SK-N-SH (cell line): ENCODE results near the gene MYLK3. TPM values are rescaled to one million over a fixed set of nuclear protein-coding genes. Genes with fewer than 3 reads are reported as not detected.

Source experiments
- CTCF ChIA-PET: fragments of 300-600, 350-600 bp; formaldehyde crosslinking; extraction: SDS; loops from one replicate; lab custom pipeline; 2021; lab: Yijun Ruan, JAX
- POLR2A ChIA-PET: fragments of 350-600 bp; sonication (Branson Sonifier 250); formaldehyde crosslinking; extraction: SDS; loops from one replicate; lab custom pipeline; 2020; ENCODE audit warnings: antibody characterized with exemption, inconsistent platforms; lab: Yijun Ruan, JAX
- DNase-seq: peaks from one replicate; pipeline ENCODE4 v3.0.0; 2012
- H2AFZ ChIP-seq: fragments of 200-600 bp; sonication (generic); 2 replicates; pipeline ENCODE4 v1.8.1; 2016; ENCODE audit warnings: antibody characterized with exemption, mild to moderate bottlenecking, low read depth
- H3F3A ChIP-seq: fragments of 200-600 bp; sonication (generic); replicated peaks from 2 replicates; pipeline ENCODE3; 2016; ENCODE audit warnings: antibody characterized with exemption, mild to moderate bottlenecking; ENCODE audit not compliant: insufficient read depth
- H3K27ac ChIP-seq, 2 experiments: fragments of 200-500 bp in 1 of 2; fragments of 200-600 bp in 1 of 2; sonication (Bioruptor generic) in 1 of 2; sonication (generic), shearing (Covaris generic) in 1 of 2; 2 replicates each; pipeline versions ENCODE4 v1.5.1 to v1.6.1; 2014 to 2016; ENCODE audit warnings: low read depth in 2 of 2, inconsistent platforms in 1 of 2, low read length in 1 of 2, mild to moderate bottlenecking in 1 of 2, mixed read lengths in 1 of 2
- H3K27me3 ChIP-seq: fragments of 200-600 bp; sonication (generic), shearing (Covaris generic); 2 replicates; pipeline ENCODE4 v1.6.1; 2016; ENCODE audit warnings: mixed run types; ENCODE audit not compliant: insufficient read depth
- H3K36me3 ChIP-seq, 2 experiments: fragments of 200-500 bp in 1 of 2; fragments of 200-600 bp in 1 of 2; sonication (Bioruptor generic) in 1 of 2; sonication (generic) in 1 of 2; replicated peaks in 1 of 2; 2 replicates each; pipeline versions ENCODE3 to v1.5.1; 2014 to 2016; ENCODE audit warnings: low read length in 1 of 2, mild to moderate bottlenecking in 1 of 2; ENCODE audit not compliant: insufficient read depth in 2 of 2, control insufficient read depth in 1 of 2
- H3K4me1 ChIP-seq, 2 experiments: fragments of 200-500 bp in 1 of 2; fragments of 200-600 bp in 1 of 2; sonication (Bioruptor generic) in 1 of 2; sonication (generic), shearing (Covaris generic) in 1 of 2; 2 replicates each; pipeline versions ENCODE4 v1.5.1 to v1.6.1; 2014 to 2016; ENCODE audit warnings: low read depth in 1 of 2, low read length in 1 of 2, mixed run types in 1 of 2; ENCODE audit not compliant: insufficient read depth in 2 of 2, control insufficient read depth in 1 of 2
- H3K4me2 ChIP-seq: fragments of 200-600 bp; sonication (generic), shearing (Covaris generic); 2 replicates; pipeline ENCODE4 v1.6.1; 2017; ENCODE audit warnings: mixed run types
- H3K4me3 ChIP-seq, 2 experiments: fragments of 200-500 bp in 1 of 2; fragments of 200-600 bp in 1 of 2; sonication (Bioruptor generic) in 1 of 2; sonication (generic), shearing (Covaris generic) in 1 of 2; 2 replicates each; pipeline versions ENCODE4 v1.5.1 to v1.8.1; 2014 to 2016; ENCODE audit warnings: low read depth in 2 of 2, inconsistent platforms in 1 of 2, low read length in 1 of 2, mild to moderate bottlenecking in 1 of 2, mixed read lengths in 1 of 2, moderate library complexity in 1 of 2
- H3K79me2 ChIP-seq: fragments of 200-600 bp; sonication (generic); 2 replicates; pipeline ENCODE4 v1.8.1; 2017; ENCODE audit warnings: mild to moderate bottlenecking; ENCODE audit not compliant: insufficient read depth
- H3K9ac ChIP-seq: fragments of 200-600 bp; sonication (generic); 2 replicates; pipeline ENCODE4 v1.6.1; 2017; ENCODE audit warnings: mixed run types
- H3K9me2 ChIP-seq: fragments of 200-600 bp; sonication (generic); 2 replicates; pipeline ENCODE4 v1.6.1; 2017; ENCODE audit warnings: mixed run types
- H3K9me3 ChIP-seq: fragments of 200-600 bp; sonication (generic); 2 replicates; pipeline ENCODE4 v1.6.1; 2017; ENCODE audit warnings: mixed run types, mild to moderate bottlenecking, moderate library complexity
- H4K20me1 ChIP-seq: fragments of 200-600 bp; sonication (generic); 2 replicates; pipeline ENCODE4 v1.6.1; 2017; ENCODE audit warnings: mild to moderate bottlenecking, mixed run types; ENCODE audit not compliant: insufficient read depth
- CHD2 ChIP-seq: fragments of 150-350 bp; IDR thresholded peaks from 2 replicates; pipeline ENCODE4 v1.6.1; 2018; ENCODE audit warnings: low read length; ENCODE audit not compliant: partially characterized antibody
- CTCF ChIP-seq: fragments of 200-600 bp; sonication (generic); IDR thresholded peaks from 2 replicates; pipeline ENCODE4 v1.6.1; 2017; ENCODE audit warnings: antibody characterized with exemption, mild to moderate bottlenecking, moderate library complexity
- FOSL2 ChIP-seq: IDR thresholded peaks from 2 replicates; pipeline ENCODE4 v1.4.0; 2012; ENCODE audit warnings: low read depth, mild to moderate bottlenecking, moderate library complexity, borderline replicate concordance
- FOXJ3 ChIP-seq: sonication (generic); formaldehyde crosslinking; IDR thresholded peaks from 2 replicates; pipeline ENCODE4 v1.5.1; 2020; ENCODE audit warnings: mild to moderate bottlenecking, missing genetic modification reagents
- GATA2 ChIP-seq: sonication (generic); formaldehyde crosslinking; IDR thresholded peaks from 2 replicates; pipeline ENCODE4 v1.5.0; 2020; ENCODE audit warnings: mild to moderate bottlenecking, missing genetic modification reagents
- MAX ChIP-seq: IDR thresholded peaks from 2 replicates; pipeline ENCODE4 v1.4.0; 2012; ENCODE audit warnings: low read depth
- PBX3 ChIP-seq: IDR thresholded peaks from 2 replicates; pipeline ENCODE4; 2012
- USF2 ChIP-seq: fragments of 150-350 bp; IDR thresholded peaks from 2 replicates; pipeline ENCODE4 v1.6.1; 2017; ENCODE audit warnings: antibody characterized with exemption, low read length, low read depth, borderline replicate concordance
- ZBTB33 ChIP-seq: IDR thresholded peaks from 2 replicates; pipeline ENCODE4 v1.4.0; 2012; ENCODE audit warnings: low read depth, borderline replicate concordance
- WGBS: methylation state at CpG from one replicate; pipeline ENCODE4 v1.1.6; 2017; ENCODE audit warnings: low lambda C conversion rate; 5-methylcytosine and 5-hydroxymethylcytosine counted together
- polyA plus RNA-seq, 3 experiments: library from polyadenylated mRNA; depleted of rRNA; stranded (reverse); fragments of >200 nt; gene quantifications; 2 replicates each; pipeline ENCODE4 v1.2.3, GENCODE V29; 2012

The MYLK3 gene
- polyA plus RNA-seq, 1 of the 3 experiments (the other 2 are of a cell fraction), result 0.05 TPM

GRCh38 chr16:46729326-46729995 lies 18.7 kb downstream of the MYLK3 start:
- Histone ChIP-seq H3K9me3 (0 out of 2 replicates have a peak, but pooled peaks cover 6% of the 10 kb centered on the region), H3K79me2 (no peaks in the 10 kb centered on the region), H3K36me3 (no peaks in the 10 kb centered on the region), H3K4me1 (peaks cover 0 to 2% of the 10 kb centered on the region in 2 experiments; a peak in 1 of 4 replicates), H3K9ac (no peak overlapping the region), H3F3A (no peaks in the 10 kb centered on the region), H3K4me2 (no peak overlapping the region), H3K9me2 (no peaks in the 10 kb centered on the region), H3K27ac (no peak overlapping the region), H3K4me3 (no peak overlapping the region), H4K20me1 (no peaks in the 10 kb centered on the region), H3K27me3 (no peaks in the 10 kb centered on the region), H2AFZ (no peak overlapping the region)
- POLR2A ChIA-PET, result no interaction called here
- CTCF ChIA-PET, result interaction anchor here (1.0 kb wide), 1 partner anchor 14 kb away, joined by 3 read pairs; no protein-coding TSS in a partner anchor
- TF ChIP-seq ZBTB33 (no peak), CTCF (no peak), GATA2 (CRISPR knock-in tag) (no peak), PBX3 (no peak)
- no peak for DNase-seq
- WGBS, result 82% methylated on average over 5 of the region's 7 CpGs

GRCh38 chr16:46728806-46729205 lies 19.3 kb downstream of the MYLK3 start:
- Histone ChIP-seq H2AFZ (no peak overlapping the region), H3K27me3 (no peaks in the 10 kb centered on the region), H3K9me3 (0 out of 2 replicates have a peak, but pooled peaks cover 6% of the 10 kb centered on the region), H3K27ac (no peak overlapping the region), H3F3A (no peaks in the 10 kb centered on the region), H3K36me3 (no peaks in the 10 kb centered on the region), H3K9me2 (no peaks in the 10 kb centered on the region), H3K79me2 (no peaks in the 10 kb centered on the region), H3K4me3 (no peak overlapping the region), H3K4me2 (no peak overlapping the region), H3K9ac (no peak overlapping the region), H4K20me1 (no peaks in the 10 kb centered on the region), H3K4me1 (peaks cover 0 to 2% of the 10 kb centered on the region in 2 experiments; a peak in 1 of 4 replicates)
- 78% methylated on average over 14 of the region's 14 CpGs for whole genome bisulfite sequencing
- DNase-seq, result no peak
- ChIA-PET POLR2A (no interaction called here), CTCF (interaction anchor here (1.0 kb wide), 1 partner anchor 15 kb away, joined by 3 read pairs; no protein-coding TSS in a partner anchor)
- TF ChIP-seq GATA2 (CRISPR knock-in tag) (no peak), MAX (no peak), USF2 (no peak), FOSL2 (no peak), PBX3 (no peak), FOXJ3 (no peak), CHD2 (no peak)
